Transverse colon (tissue), 3 donors: ENCODE data around the gene FDPS.

Source experiments
- CTCF ChIP-seq, 5 experiments: fragments of 200-600 bp in 3 of 5; fragments of 450-650 bp in 2 of 5; sonication (generic) in 3 of 5; IDR thresholded peaks; 1 replicate in 2 of 5; 2 replicates in 3 of 5; pipeline ENCODE4 v1.5.1; 2016 to 2017; ENCODE audit warnings: antibody characterized with exemption in 5 of 5, inconsistent platforms in 3 of 5, mild to moderate bottlenecking in 2 of 5, moderate library complexity in 1 of 5
- POLR2A ChIP-seq: fragments of 450-650 bp; IDR thresholded peaks from one replicate; pipeline ENCODE4 v1.6.1; 2016; ENCODE audit warnings: antibody characterized with exemption, mild to moderate bottlenecking, moderate library complexity

GRCh38 chr1:155305881-155306391, 2.7 kb upstream of the FDPS start:
- TF ChIP-seq CTCF (IDR thresholded peaks at IDR 0.05), result no peak
- no peak for TF ChIP-seq POLR2A
